Left lung (tissue), 10 donors: ENCODE results near the gene RPN1. TPM values are rescaled to one million over a fixed set of nuclear protein-coding genes. Genes with fewer than 3 reads are reported as not detected.

Experiments
- ATAC-seq: fragments of 200-7000 bp; cut with Tn5 transposase; one replicate; pipeline ENCODE4 v1.9.1; 2020; ENCODE audit warnings: moderate library complexity
- DNase-seq, 4 donors: peaks; one replicate each; pipeline ENCODE4 v3.0.0-alpha.2; 2013 to 2020
- H3K27ac ChIP-seq, 2 donors: fragments of 200-600 bp; sonication (generic) in 1 of 2; one replicate each; pipeline versions ENCODE4 v1.5.0 to v1.8.0; 2020 to 2021
- H3K27me3 ChIP-seq, 2 donors: fragments of 200-600 bp; sonication (generic) in 1 of 2; one replicate each; pipeline versions ENCODE4 v1.5.0 to v1.8.0; 2020 to 2021
- H3K36me3 ChIP-seq, 2 donors: fragments of 200-600 bp; sonication (generic) in 1 of 2; one replicate each; pipeline versions ENCODE4 v1.5.0 to v1.8.0; 2020 to 2021
- H3K4me1 ChIP-seq, 2 donors: fragments of 200-600 bp; one replicate each; pipeline ENCODE4 v1.8.0; 2021
- H3K4me3 ChIP-seq, 2 donors: fragments of 200-600 bp; sonication (generic) in 1 of 2; one replicate each; pipeline versions ENCODE4 v1.5.0 to v1.8.0; 2020 to 2021; ENCODE audit warnings: mild to moderate bottlenecking in 1 of 2
- H3K9me3 ChIP-seq, 2 donors: fragments of 200-600 bp; sonication (generic) in 1 of 2; one replicate each; pipeline versions ENCODE4 v1.5.0 to v1.8.0; 2020 to 2021
- intact Hi-C, 2 donors: fragments of 100-400 bp; cut with DNase I; formaldehyde crosslinking; loops; one replicate each; pipeline versions ENCODE4 v1.11.2 to v1.14.2; 2022
- polyA plus RNA-seq, 6 donors: library from polyadenylated mRNA; unstranded; fragments of 120-200 nt; gene quantifications; one replicate each; pipeline ENCODE4 v1.2.1, GENCODE V29; 2013; ENCODE audit not compliant: insufficient read length in 6 of 6
- total RNA-seq, 2 donors: library from RNA; stranded (reverse); fragmentation: NEBNext Ultra II Directional; extraction: Animal tissue kit (Norgen Biotek cat#: 25700); gene quantifications; one replicate each; pipeline ENCODE4 v1.2.1, GENCODE V29; 2021
- TF ChIP-seq, protein P1 (sequence below), 2 donors: fragments of 200-600 bp; sonication (generic) in 1 of 2; IDR thresholded peaks; one replicate each; pipeline versions ENCODE4 v1.5.0 to v1.8.0; 2021; ENCODE audit warnings: antibody characterized with exemption in 2 of 2
- donor health status: DM: no; HTN: yes; CAD: no.
- donor health status: DM: no; HTN: no; CAD: no.

Gene RPN1
- total and polyA plus RNA-seq, 8 donors, result 132 to 294 (median 154) TPM

- H3K9me3 ChIP-seq, result no peaks in the 10 kb centered on the region
- ATAC-seq, result no peak
- H3K36me3 ChIP-seq, result peaks cover 0 to 99% of the 10 kb centered on the region in 2 donors
- H3K27me3 ChIP-seq, result no peaks in the 10 kb centered on the region
- intact Hi-C loops, result no loop called here
- TF ChIP-seq, protein P1, sequence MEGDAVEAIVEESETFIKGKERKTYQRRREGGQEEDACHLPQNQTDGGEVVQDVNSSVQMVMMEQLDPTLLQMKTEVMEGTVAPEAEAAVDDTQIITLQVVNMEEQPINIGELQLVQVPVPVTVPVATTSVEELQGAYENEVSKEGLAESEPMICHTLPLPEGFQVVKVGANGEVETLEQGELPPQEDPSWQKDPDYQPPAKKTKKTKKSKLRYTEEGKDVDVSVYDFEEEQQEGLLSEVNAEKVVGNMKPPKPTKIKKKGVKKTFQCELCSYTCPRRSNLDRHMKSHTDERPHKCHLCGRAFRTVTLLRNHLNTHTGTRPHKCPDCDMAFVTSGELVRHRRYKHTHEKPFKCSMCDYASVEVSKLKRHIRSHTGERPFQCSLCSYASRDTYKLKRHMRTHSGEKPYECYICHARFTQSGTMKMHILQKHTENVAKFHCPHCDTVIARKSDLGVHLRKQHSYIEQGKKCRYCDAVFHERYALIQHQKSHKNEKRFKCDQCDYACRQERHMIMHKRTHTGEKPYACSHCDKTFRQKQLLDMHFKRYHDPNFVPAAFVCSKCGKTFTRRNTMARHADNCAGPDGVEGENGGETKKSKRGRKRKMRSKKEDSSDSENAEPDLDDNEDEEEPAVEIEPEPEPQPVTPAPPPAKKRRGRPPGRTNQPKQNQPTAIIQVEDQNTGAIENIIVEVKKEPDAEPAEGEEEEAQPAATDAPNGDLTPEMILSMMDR (IDR thresholded peaks at IDR 0.05), result no peak
- no peak for DNase-seq
- peaks cover 0 to 22% of the 10 kb centered on the region in 2 donors for H3K4me1 ChIP-seq
- no peak overlapping the region for H3K4me3 ChIP-seq
- H3K27ac ChIP-seq, result peak overlapping the region in 1 of 2 donors; percentile 48
Observed at GRCh38 chr3:128629936-128630335, 20.7 kb downstream of the RPN1 start.

DNA sequence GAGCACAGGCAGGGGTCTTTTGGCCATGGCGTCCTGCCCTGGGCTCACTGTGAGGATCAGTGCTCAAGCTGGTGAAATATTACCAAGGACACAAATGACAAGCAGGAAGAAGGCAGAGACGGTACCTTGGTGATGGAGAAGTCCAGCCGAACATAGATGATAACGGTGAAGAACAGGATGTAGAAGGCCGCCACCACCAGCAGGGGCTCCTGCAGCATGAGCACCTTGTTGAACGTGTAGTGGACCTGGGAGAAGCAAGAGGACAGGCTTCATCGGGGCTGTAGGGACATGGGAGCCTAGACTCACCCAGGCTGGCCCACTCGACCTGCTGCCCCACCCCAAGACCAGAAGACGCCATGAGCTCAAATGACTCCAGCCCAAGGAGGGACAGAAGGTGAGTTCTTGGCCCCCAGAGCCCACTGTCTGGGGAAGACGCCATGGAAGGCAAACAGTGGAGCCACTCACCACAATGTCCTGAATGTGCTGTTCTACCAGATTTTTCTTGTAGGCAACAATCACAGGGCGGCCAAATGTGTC is 25.1 kb downstream of the RPN1 start:
- DNase-seq (no peak), ATAC-seq (no peak)
- Histone ChIP-seq H3K27me3 (no peaks in the 10 kb centered on the region), H3K9me3 (no peaks in the 10 kb centered on the region), H3K4me3 (no peak overlapping the region), H3K4me1 (peaks cover 0 to 48% of the 10 kb centered on the region in 2 donors), H3K27ac (no peak overlapping the region), H3K36me3 (peaks cover 0 to 97% of the 10 kb centered on the region in 2 donors)
- intact Hi-C loops, result no loop called here
- TF ChIP-seq, protein P1 (IDR thresholded peaks at IDR 0.05), result no peak

GRCh38 chr3:128624526-128625138 is 26.0 kb downstream of the RPN1 start:
- Histone ChIP-seq H3K36me3 (peaks cover 0 to 96% of the 10 kb centered on the region in 2 donors), H3K4me1 (peaks cover 0 to 56% of the 10 kb centered on the region in 2 donors), H3K4me3 (no peak overlapping the region), H3K27me3 (no peaks in the 10 kb centered on the region), H3K9me3 (no peaks in the 10 kb centered on the region), H3K27ac (peak overlapping the region in 1 of 2 donors; percentile 38)
- no peak for DNase-seq
- ATAC-seq, result peak; percentile 10
- intact Hi-C loops, result no loop called here
- TF ChIP-seq, protein P1 (IDR thresholded peaks at IDR 0.05), result no peak

DNA sequence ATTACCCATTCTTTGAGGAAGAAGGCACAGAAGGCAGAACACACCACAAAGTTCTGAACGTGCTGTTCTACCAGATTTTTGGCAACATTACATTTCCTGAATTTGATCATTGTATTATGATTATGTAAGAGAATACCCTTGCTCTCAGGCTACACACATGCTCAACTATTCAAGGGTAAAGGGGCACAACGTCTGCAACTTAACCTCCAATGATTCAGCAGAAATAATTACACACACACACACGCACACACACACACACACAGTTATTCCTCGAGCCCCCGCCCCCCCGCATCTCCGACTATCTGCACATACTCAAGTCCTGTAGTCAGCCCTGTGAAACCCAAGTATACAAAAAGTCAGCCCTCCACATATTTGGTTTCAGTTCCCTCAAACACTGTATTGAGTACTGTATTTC is 26.8 kb downstream of the RPN1 start:
- peaks cover 0 to 96% of the 10 kb centered on the region in 2 donors for H3K36me3 ChIP-seq
- ATAC-seq, result no peak
- no peak overlapping the region for H3K4me3 ChIP-seq
- H3K27me3 ChIP-seq, result no peaks in the 10 kb centered on the region
- H3K9me3 ChIP-seq, result no peaks in the 10 kb centered on the region
- peaks cover 8 to 65% of the 10 kb centered on the region in 2 donors for H3K4me1 ChIP-seq
- intact Hi-C loops, result no loop called here
- peak overlapping the region in 1 of 2 donors; percentile 38 for H3K27ac ChIP-seq
- DNase-seq, result no peak
- TF ChIP-seq, protein P1 (IDR thresholded peaks at IDR 0.05), result no peak

- H3K36me3 ChIP-seq, result peaks cover 0 to 86% of the 10 kb centered on the region in 2 donors
- DNase-seq, result no peak
- H3K4me1 ChIP-seq, result peaks cover 18 to 81% of the 10 kb centered on the region in 2 donors
- no peak overlapping the region for H3K27ac ChIP-seq
- H3K9me3 ChIP-seq, result no peaks in the 10 kb centered on the region
- intact Hi-C loops, result no loop called here
- no peaks in the 10 kb centered on the region for H3K27me3 ChIP-seq
- TF ChIP-seq, protein P1 (IDR thresholded peaks at IDR 0.05), result no peak
- no peak overlapping the region for H3K4me3 ChIP-seq
- ATAC-seq, result no peak
Observed at GRCh38 chr3:128621931-128622330, 28.7 kb downstream of the RPN1 start.
